SK-N-SH (cell line): Measurements from ENCODE around the gene UAP1L1. TPM values are rescaled to one million over a fixed set of nuclear protein-coding genes. Genes with fewer than 3 reads are reported as not detected.

ENCODE experiments used
- CTCF ChIA-PET: fragments of 300-600, 350-600 bp; formaldehyde crosslinking; extraction: SDS; loops from one replicate; lab custom pipeline; 2021; lab: Yijun Ruan, JAX
- POLR2A ChIA-PET: fragments of 350-600 bp; sonication (Branson Sonifier 250); formaldehyde crosslinking; extraction: SDS; loops from one replicate; lab custom pipeline; 2020; ENCODE audit warnings: antibody characterized with exemption, inconsistent platforms; lab: Yijun Ruan, JAX
- DNase-seq: peaks from one replicate; pipeline ENCODE4 v3.0.0; 2012
- H2AFZ ChIP-seq: fragments of 200-600 bp; sonication (generic); 2 replicates; pipeline ENCODE4 v1.8.1; 2016; ENCODE audit warnings: antibody characterized with exemption, mild to moderate bottlenecking, low read depth
- H3F3A ChIP-seq: fragments of 200-600 bp; sonication (generic); replicated peaks from 2 replicates; pipeline ENCODE3; 2016; ENCODE audit warnings: antibody characterized with exemption, mild to moderate bottlenecking; ENCODE audit not compliant: insufficient read depth
- H3K27ac ChIP-seq, 2 experiments: fragments of 200-500 bp in 1 of 2; fragments of 200-600 bp in 1 of 2; sonication (Bioruptor generic) in 1 of 2; sonication (generic), shearing (Covaris generic) in 1 of 2; 2 replicates each; pipeline versions ENCODE4 v1.5.1 to v1.6.1; 2014 to 2016; ENCODE audit warnings: low read depth in 2 of 2, inconsistent platforms in 1 of 2, low read length in 1 of 2, mild to moderate bottlenecking in 1 of 2, mixed read lengths in 1 of 2
- H3K27me3 ChIP-seq: fragments of 200-600 bp; sonication (generic), shearing (Covaris generic); 2 replicates; pipeline ENCODE4 v1.6.1; 2016; ENCODE audit warnings: mixed run types; ENCODE audit not compliant: insufficient read depth
- H3K36me3 ChIP-seq, 2 experiments: fragments of 200-500 bp in 1 of 2; fragments of 200-600 bp in 1 of 2; sonication (Bioruptor generic) in 1 of 2; sonication (generic) in 1 of 2; replicated peaks in 1 of 2; 2 replicates each; pipeline versions ENCODE3 to v1.5.1; 2014 to 2016; ENCODE audit warnings: low read length in 1 of 2, mild to moderate bottlenecking in 1 of 2; ENCODE audit not compliant: insufficient read depth in 2 of 2, control insufficient read depth in 1 of 2
- H3K4me1 ChIP-seq, 2 experiments: fragments of 200-500 bp in 1 of 2; fragments of 200-600 bp in 1 of 2; sonication (Bioruptor generic) in 1 of 2; sonication (generic), shearing (Covaris generic) in 1 of 2; 2 replicates each; pipeline versions ENCODE4 v1.5.1 to v1.6.1; 2014 to 2016; ENCODE audit warnings: low read depth in 1 of 2, low read length in 1 of 2, mixed run types in 1 of 2; ENCODE audit not compliant: insufficient read depth in 2 of 2, control insufficient read depth in 1 of 2
- H3K4me2 ChIP-seq: fragments of 200-600 bp; sonication (generic), shearing (Covaris generic); 2 replicates; pipeline ENCODE4 v1.6.1; 2017; ENCODE audit warnings: mixed run types
- H3K4me3 ChIP-seq, 2 experiments: fragments of 200-500 bp in 1 of 2; fragments of 200-600 bp in 1 of 2; sonication (Bioruptor generic) in 1 of 2; sonication (generic), shearing (Covaris generic) in 1 of 2; 2 replicates each; pipeline versions ENCODE4 v1.5.1 to v1.8.1; 2014 to 2016; ENCODE audit warnings: low read depth in 2 of 2, inconsistent platforms in 1 of 2, low read length in 1 of 2, mild to moderate bottlenecking in 1 of 2, mixed read lengths in 1 of 2, moderate library complexity in 1 of 2
- H3K79me2 ChIP-seq: fragments of 200-600 bp; sonication (generic); 2 replicates; pipeline ENCODE4 v1.8.1; 2017; ENCODE audit warnings: mild to moderate bottlenecking; ENCODE audit not compliant: insufficient read depth
- H3K9ac ChIP-seq: fragments of 200-600 bp; sonication (generic); 2 replicates; pipeline ENCODE4 v1.6.1; 2017; ENCODE audit warnings: mixed run types
- H3K9me2 ChIP-seq: fragments of 200-600 bp; sonication (generic); 2 replicates; pipeline ENCODE4 v1.6.1; 2017; ENCODE audit warnings: mixed run types
- H3K9me3 ChIP-seq: fragments of 200-600 bp; sonication (generic); 2 replicates; pipeline ENCODE4 v1.6.1; 2017; ENCODE audit warnings: mixed run types, mild to moderate bottlenecking, moderate library complexity
- H4K20me1 ChIP-seq: fragments of 200-600 bp; sonication (generic); 2 replicates; pipeline ENCODE4 v1.6.1; 2017; ENCODE audit warnings: mild to moderate bottlenecking, mixed run types; ENCODE audit not compliant: insufficient read depth
- ELF1 ChIP-seq: IDR thresholded peaks from 2 replicates; pipeline ENCODE4 v1.4.0; 2012
- EZH2phosphoT487 ChIP-seq: fragments of 200-600 bp; sonication (generic); IDR thresholded peaks from 2 replicates; pipeline ENCODE4 v1.6.1; 2017; ENCODE audit warnings: low read depth, mixed run types, mild to moderate bottlenecking, antibody characterized with exemption, moderate library complexity, borderline replicate concordance
- FOXM1 ChIP-seq: IDR thresholded peaks from 2 replicates; pipeline ENCODE4 v1.4.0; 2012; ENCODE audit warnings: low read depth, mild to moderate bottlenecking
- GABPA ChIP-seq: IDR thresholded peaks from 2 replicates; pipeline ENCODE4 v1.4.0; 2012; ENCODE audit warnings: low read depth, mild to moderate bottlenecking
- MXI1 ChIP-seq: IDR thresholded peaks from 2 replicates; pipeline ENCODE4 v1.6.1; 2012; ENCODE audit warnings: mild to moderate bottlenecking, low read depth, low read length, improper control_type of control experiment
- NRF1 ChIP-seq: IDR thresholded peaks from 2 replicates; pipeline ENCODE4 v1.6.1; 2012; ENCODE audit warnings: low read depth, mild to moderate bottlenecking, low read length
- PBX3 ChIP-seq: IDR thresholded peaks from 2 replicates; pipeline ENCODE4; 2012
- RFX5 ChIP-seq: IDR thresholded peaks from 2 replicates; pipeline ENCODE4 v1.6.1; 2012; ENCODE audit warnings: mild to moderate bottlenecking, improper control_type of control experiment, low read length
- RXRA ChIP-seq: IDR thresholded peaks from 2 replicates; pipeline ENCODE4 v1.4.0; 2012; ENCODE audit warnings: low read depth, mild to moderate bottlenecking, borderline replicate concordance
- TAF1 ChIP-seq: IDR thresholded peaks from 2 replicates; pipeline ENCODE4 v1.6.1; 2012; ENCODE audit warnings: low read depth, mild to moderate bottlenecking, low read length, moderate library complexity, borderline replicate concordance
- TEAD4 ChIP-seq: IDR thresholded peaks from 2 replicates; pipeline ENCODE4 v1.4.0; 2012; ENCODE audit warnings: mild to moderate bottlenecking, borderline replicate concordance; ENCODE audit not compliant: insufficient read depth
- USF1 ChIP-seq: IDR thresholded peaks from 2 replicates; pipeline ENCODE4 v1.4.0; 2012; ENCODE audit warnings: low read depth, borderline replicate concordance
- USF2 ChIP-seq: fragments of 150-350 bp; IDR thresholded peaks from 2 replicates; pipeline ENCODE4 v1.6.1; 2017; ENCODE audit warnings: antibody characterized with exemption, low read length, low read depth, borderline replicate concordance
- WGBS: methylation state at CpG from one replicate; pipeline ENCODE4 v1.1.6; 2017; ENCODE audit warnings: low lambda C conversion rate; 5-methylcytosine and 5-hydroxymethylcytosine counted together
- polyA plus RNA-seq, 3 experiments: library from polyadenylated mRNA; depleted of rRNA; stranded (reverse); fragments of >200 nt; gene quantifications; 2 replicates each; pipeline ENCODE4 v1.2.3, GENCODE V29; 2012
- TF ChIP-seq, protein P1 (sequence below): IDR thresholded peaks from 2 replicates; pipeline ENCODE4 v1.4.0; 2012; ENCODE audit warnings: low read depth, borderline replicate concordance
- TF ChIP-seq, protein P2 (sequence below): fragments of 150-350 bp; IDR thresholded peaks from 2 replicates; pipeline ENCODE4 v1.6.1; 2016; ENCODE audit warnings: mild to moderate bottlenecking, low read depth, low read length
- TF ChIP-seq, protein P3 (sequence below): IDR thresholded peaks from 2 replicates; pipeline ENCODE4 v1.4.0; 2012; ENCODE audit warnings: low read depth

Gene UAP1L1
- polyA plus RNA-seq, 1 of the 3 experiments (the other 2 are of a cell fraction) = 5.6 TPM

DNA sequence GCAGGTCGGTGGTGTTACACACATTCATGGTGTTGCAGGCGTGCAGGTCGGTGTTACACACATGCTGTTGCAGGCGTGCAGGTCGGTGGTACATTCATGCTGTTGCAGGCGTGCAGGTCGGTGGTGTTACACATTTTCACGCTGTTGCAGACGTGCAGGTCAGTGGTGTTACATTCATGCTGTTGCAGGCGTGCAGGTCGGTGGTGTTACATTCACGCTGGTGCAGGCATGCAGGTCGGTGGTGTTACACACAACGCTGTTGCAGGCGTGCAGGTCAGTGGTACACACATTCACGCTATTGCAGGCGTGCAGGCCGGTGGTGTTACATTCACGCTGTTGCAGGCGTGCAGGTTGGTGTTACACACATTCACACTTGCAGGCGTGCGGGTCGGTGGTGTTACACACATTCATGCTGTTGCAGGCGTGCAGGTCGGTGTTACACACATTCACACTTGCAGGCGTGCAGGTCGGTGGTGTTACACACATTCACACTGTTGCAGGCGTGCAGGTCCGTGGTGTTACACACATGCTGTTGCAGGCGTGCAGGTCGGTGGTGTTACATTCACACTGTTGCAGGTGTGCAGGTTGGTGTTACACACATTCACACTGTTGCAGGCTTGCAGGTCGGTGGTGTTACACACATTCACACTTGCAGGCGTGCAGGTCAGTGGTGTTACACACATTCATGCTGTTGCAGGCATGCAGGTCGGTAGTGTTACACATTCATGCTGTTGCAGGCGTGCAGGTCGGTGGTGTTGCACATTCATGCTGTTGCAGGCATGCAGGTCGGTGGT lies 26.1 kb downstream of the UAP1L1 start:
- POLR2A ChIA-PET = no interaction called here
- CTCF ChIA-PET = interaction anchor here (1.0 to 1.5 kb wide), 3 partner anchors 8 to 259 kb away, joined by 3 read pairs; no protein-coding TSS in a partner anchor
- WGBS = 91% methylated on average over 37 of the region's 37 CpGs
- no peaks in the 10 kb centered on the region for H3K4me1 ChIP-seq
- no peak overlapping the region for H3K27ac ChIP-seq
- no peaks in the 10 kb centered on the region for H4K20me1 ChIP-seq
- no peak for DNase-seq
- no peak overlapping the region for H3K4me3 ChIP-seq
- no peaks in the 10 kb centered on the region for H3K9me2 ChIP-seq
- H2AFZ ChIP-seq = no peak overlapping the region
- TF ChIP-seq RFX5 = no peak
- no peaks in the 10 kb centered on the region for H3K79me2 ChIP-seq
- H3K9me3 ChIP-seq = no peaks in the 10 kb centered on the region
- H3K27me3 ChIP-seq = no peaks in the 10 kb centered on the region
- no peak overlapping the region for H3K9ac ChIP-seq
- H3F3A ChIP-seq = peaks cover 11% of the 10 kb centered on the region
- H3K36me3 ChIP-seq = peaks cover 38 to 68% of the 10 kb centered on the region in 2 experiments
- H3K4me2 ChIP-seq = no peak overlapping the region

DNA sequence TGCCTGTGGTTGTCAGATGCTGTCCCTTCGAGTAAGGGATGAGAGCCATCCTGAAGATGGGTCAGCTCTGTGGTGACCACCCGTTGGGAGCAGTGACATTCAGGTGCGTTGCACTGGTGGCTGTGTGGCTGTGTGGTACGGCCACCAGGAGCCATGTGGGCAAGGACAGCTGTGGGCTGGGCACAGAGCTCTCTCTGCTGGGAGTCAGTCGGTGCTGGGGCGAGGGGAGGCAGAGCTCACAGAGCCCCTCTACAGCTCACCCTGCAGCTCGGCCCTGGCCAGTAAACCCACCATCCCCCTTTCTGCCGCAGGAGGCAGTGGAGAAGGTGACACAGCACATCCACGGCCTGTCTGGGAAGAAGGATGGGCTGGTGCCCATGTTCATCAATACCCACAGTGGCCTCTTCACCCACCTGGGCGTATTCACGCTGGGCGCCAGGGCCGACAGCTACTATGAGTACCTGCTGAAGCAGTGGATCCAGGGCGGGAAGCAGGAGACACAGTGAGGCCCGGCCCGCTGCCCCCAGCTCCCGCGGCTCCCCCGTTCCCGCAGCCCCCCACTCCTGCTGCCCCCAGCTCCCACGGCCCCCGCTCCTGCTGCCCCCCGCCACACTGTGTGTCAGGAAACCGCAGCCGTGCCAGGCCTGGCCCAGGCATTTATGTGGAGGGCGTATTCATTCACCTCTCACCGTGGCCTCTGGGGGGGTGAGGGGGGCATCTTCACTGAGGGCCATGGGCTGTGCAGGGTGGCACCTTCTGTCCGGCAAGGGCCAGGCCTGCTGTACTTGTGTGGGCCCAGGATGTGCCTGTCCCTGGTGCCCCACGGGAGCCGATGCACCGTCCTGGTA lies 28.7 kb downstream of the UAP1L1 start:
- Histone ChIP-seq H2AFZ (no peak overlapping the region), H3K27me3 (no peaks in the 10 kb centered on the region), H3K4me1 (no peaks in the 10 kb centered on the region), H3K79me2 (no peaks in the 10 kb centered on the region), H3K9me2 (no peaks in the 10 kb centered on the region), H4K20me1 (no peaks in the 10 kb centered on the region), H3K4me3 (no peak overlapping the region), H3K27ac (no peak overlapping the region), H3F3A (peaks cover 9% of the 10 kb centered on the region), H3K4me2 (no peak overlapping the region), H3K36me3 (peaks cover 25 to 80% of the 10 kb centered on the region in 2 experiments), H3K9ac (no peak overlapping the region), H3K9me3 (no peaks in the 10 kb centered on the region)
- TF ChIP-seq TEAD4 = no peak
- TF ChIP-seq MXI1 = no peak
- TF ChIP-seq GABPA = no peak
- no peak for TF ChIP-seq EZH2phosphoT487
- TF ChIP-seq RFX5 = no peak
- no peak for TF ChIP-seq RXRA
- no peak for TF ChIP-seq FOXM1
- TF ChIP-seq, protein P1, sequence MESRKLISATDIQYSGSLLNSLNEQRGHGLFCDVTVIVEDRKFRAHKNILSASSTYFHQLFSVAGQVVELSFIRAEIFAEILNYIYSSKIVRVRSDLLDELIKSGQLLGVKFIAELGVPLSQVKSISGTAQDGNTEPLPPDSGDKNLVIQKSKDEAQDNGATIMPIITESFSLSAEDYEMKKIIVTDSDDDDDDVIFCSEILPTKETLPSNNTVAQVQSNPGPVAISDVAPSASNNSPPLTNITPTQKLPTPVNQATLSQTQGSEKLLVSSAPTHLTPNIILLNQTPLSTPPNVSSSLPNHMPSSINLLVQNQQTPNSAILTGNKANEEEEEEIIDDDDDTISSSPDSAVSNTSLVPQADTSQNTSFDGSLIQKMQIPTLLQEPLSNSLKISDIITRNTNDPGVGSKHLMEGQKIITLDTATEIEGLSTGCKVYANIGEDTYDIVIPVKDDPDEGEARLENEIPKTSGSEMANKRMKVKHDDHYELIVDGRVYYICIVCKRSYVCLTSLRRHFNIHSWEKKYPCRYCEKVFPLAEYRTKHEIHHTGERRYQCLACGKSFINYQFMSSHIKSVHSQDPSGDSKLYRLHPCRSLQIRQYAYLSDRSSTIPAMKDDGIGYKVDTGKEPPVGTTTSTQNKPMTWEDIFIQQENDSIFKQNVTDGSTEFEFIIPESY = no peak
- TF ChIP-seq TAF1 = no peak
- TF ChIP-seq PBX3 = no peak
- no peak for TF ChIP-seq ELF1
- no peak for TF ChIP-seq USF2
- TF ChIP-seq, protein P2, sequence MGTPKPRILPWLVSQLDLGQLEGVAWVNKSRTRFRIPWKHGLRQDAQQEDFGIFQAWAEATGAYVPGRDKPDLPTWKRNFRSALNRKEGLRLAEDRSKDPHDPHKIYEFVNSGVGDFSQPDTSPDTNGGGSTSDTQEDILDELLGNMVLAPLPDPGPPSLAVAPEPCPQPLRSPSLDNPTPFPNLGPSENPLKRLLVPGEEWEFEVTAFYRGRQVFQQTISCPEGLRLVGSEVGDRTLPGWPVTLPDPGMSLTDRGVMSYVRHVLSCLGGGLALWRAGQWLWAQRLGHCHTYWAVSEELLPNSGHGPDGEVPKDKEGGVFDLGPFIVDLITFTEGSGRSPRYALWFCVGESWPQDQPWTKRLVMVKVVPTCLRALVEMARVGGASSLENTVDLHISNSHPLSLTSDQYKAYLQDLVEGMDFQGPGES = no peak
- TF ChIP-seq, protein P3, sequence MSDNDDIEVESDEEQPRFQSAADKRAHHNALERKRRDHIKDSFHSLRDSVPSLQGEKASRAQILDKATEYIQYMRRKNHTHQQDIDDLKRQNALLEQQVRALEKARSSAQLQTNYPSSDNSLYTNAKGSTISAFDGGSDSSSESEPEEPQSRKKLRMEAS = no peak
- no peak for TF ChIP-seq USF1
- TF ChIP-seq NRF1 = no peak
- ChIA-PET CTCF (interaction anchor here (0.9 to 1.3 kb wide), 6 partner anchors 24 to 264 kb away, joined by 3 to 6 read pairs (median 4); partner anchors contain the start of genes AJM1, NPDC1 and RNF224), POLR2A (interaction anchor here (0.6 kb wide), 1 partner anchor 14 kb away, joined by 3 read pairs; no protein-coding TSS in a partner anchor)
- WGBS = 94% methylated on average over 14 of the region's 31 CpGs
- no peak for DNase-seq
